Activated CD8-positive, alpha-beta memory T cell treated with anti-CD3 and anti-CD28 coated beads for 24 hours (primary cell): Measurements from ENCODE around the gene PCDHA6.
"Not testable (repeated sequence)": the region's sequence is repeated elsewhere in the genome, so short reads cannot be mapped to it uniquely, and the experiment has no call there.

Experiments
- DNase-seq: peaks from one replicate; pipeline ENCODE4 v3.0.0-alpha.2; 2020

Gene PCDHA6

GRCh38 chr5:140868721-140869554 lies 41.2 kb downstream of the PCDHA6 start, which contains the start of gene PCDHA11:
TSS of gene PCDHA11 (plus strand) at chr5:140868957. CDS start at chr5:140869104, 147 bp downstream.
- no peak for DNase-seq

DNA sequence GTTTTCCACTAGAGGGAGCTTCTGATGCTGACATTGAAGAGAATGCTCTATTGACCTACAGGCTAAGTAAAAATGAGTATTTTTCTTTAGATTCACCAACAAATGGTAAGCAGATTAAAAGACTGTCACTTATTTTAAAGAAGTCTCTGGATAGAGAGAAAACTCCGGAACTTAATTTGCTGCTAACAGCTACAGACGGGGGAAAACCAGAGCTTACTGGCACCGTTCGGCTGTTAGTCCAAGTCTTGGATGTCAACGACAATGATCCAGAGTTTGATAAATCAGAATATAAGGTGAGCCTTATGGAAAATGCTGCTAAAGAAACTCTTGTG lies 41.8 kb downstream of the PCDHA6 start:
- DNase-seq = no peak

DNA sequence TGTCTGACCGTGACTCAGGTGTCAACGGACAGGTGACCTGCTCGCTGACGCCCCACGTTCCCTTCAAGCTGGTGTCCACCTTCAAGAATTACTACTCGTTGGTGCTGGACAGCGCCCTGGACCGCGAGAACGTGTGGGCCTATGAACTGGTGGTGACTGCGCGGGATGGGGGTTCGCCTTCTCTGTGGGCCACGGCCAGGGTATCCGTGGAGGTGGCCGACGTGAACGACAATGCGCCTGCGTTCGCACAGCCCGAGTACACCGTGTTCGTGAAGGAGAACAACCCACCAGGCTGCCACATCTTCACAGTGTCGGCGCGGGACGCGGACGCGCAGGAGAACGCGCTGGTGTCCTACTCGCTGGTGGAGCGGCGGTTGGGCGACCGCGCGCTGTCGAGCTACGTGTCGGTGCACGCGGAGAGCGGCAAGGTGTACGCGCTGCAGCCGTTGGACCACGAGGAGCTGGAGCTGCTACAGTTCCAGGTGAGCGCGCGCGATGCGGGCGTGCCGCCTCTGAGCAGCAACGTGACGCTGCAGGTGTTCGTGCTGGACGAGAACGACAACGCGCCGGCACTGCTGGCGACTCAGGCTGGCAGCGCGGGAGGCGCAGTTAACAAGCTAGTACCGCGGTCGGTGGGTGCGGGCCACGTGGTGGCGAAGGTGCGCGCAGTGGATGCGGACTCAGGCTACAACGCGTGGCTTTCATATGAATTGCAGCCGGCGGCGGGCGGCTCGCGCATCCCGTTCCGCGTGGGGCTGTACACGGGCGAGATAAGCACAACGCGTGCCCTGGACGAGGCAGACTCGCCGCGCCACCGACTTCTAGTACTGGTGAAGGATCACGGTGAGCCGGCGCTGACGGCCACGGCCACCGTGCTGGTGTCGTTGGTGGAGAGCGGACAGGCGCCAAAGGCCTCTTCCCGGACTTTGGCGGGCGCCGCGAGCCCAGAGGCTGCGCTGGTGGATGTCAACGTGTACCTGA lies 42.8 kb downstream of the PCDHA6 start:
- no peak for DNase-seq

DNA sequence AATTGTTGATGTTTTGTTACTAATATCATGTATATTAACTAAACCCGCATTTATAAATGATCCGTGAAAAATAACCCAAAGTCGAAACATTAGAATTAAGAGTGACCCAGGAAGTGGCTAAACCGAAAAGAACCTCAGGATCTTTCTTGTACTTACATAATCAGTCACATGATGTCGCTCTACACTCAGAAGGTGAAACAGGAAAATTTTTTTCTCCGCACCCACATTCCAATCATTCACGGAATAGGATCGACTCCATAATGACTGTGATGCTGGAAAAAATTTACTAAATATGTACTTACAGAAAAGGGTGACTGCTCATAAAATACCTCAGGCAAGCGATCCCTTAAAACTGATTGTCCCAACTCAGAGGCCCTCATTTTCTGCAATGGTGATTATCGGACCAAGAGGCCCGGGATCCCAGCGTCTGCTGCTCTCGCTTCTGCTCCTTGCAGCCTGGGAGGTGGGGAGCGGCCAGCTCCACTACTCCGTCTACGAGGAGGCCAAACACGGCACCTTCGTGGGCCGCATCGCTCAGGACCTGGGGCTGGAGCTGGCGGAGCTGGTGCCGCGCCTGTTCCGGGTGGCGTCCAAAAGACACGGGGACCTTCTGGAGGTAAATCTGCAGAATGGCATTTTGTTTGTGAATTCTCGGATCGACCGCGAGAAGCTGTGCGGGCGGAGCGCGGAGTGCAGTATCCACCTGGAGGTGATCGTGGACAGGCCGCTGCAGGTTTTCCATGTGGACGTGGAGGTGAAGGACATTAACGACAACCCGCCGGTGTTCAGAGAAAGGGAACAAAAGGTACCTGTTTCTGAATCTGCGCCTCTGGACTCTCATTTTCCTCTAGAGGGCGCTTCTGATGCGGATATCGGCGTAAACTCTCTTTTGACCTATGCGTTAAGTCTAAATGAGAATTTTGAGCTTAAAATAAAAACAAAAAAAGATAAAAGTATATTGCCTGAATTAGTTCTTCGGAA lies 47.6 kb downstream of the PCDHA6 start, which contains the start of gene PCDHA12:
Gene PCDHA12 (plus strand): TSS at position 224 of the 981 bp plus-strand sequence. CDS start 165 bp downstream, at position 389.
- DNase-seq = no peak

GRCh38 chr5:140876541-140877261 lies 48.9 kb downstream of the PCDHA6 start:
- DNase-seq = not testable (repeated sequence)

DNA sequence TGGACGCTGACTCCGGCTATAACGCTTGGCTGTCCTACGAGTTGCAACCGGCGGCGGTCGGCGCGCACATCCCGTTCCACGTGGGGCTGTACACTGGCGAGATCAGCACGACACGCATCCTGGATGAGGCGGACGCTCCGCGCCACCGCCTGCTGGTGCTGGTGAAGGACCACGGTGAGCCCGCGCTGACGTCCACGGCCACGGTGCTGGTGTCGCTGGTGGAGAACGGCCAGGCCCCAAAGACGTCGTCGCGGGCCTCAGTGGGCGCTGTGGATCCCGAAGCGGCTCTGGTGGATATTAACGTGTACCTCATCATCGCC lies 49.5 kb downstream of the PCDHA6 start:
- DNase-seq = no peak
